A673 (cell line): ENCODE data around the gene CES3.

Experiments
- CTCF ChIP-seq: fragments of 300-800, 200-600 bp; sonication (generic); conservative IDR thresholded peaks from 2 replicates; pipeline ENCODE4 v1.5.1; 2017; ENCODE audit warnings: low read depth, mild to moderate bottlenecking, antibody characterized with exemption, low read length, moderate library complexity, mixed read lengths
- EZH2 ChIP-seq: fragments of 200-600 bp; sonication (generic); IDR thresholded peaks from 2 replicates; pipeline ENCODE4 v1.6.1; 2017; ENCODE audit warnings: borderline replicate concordance, low read depth, mild to moderate bottlenecking, mixed read lengths, antibody characterized with exemption, low read length; ENCODE audit not compliant: poor library complexity, severe bottlenecking

DNA sequence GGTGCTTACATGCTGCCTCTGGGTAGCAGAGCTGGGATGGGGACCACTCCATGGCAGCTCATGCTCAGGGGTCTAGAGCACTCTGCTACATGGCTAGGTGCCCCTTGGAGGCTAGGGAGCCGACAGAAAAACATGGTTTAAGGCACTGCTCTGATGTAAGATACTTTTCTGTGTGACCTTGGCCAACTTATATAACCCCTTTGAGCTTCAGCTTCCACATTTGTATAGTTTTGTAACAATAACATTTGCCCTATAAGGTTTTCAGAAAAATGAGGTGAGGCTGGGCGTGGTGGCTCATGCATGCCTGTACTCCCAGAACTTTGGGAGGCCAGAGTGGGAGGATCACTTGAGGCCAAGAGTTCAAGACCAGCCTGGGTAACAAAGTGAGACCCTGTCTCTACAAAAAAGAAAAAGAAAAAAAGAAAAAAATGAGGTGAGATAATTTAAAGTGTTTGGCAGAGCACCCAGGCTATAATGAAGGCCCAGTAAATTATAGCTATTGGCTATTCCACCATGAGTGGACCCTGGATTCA is 30.5 kb downstream of the CES3 start:
- TF ChIP-seq CTCF (no peak), EZH2 (no peak)
